ENCODE measurements around the gene PMP22. TPM values are rescaled to one million over a fixed set of nuclear protein-coding genes. Genes with fewer than 3 reads are reported as not detected.

The PMP22 gene
- total RNA-seq, 3 donors from 2014 or later (not counting 1 experiment from before 2014, with no cell fraction given), result 5.7 TPM; not detected in 2

DNA sequence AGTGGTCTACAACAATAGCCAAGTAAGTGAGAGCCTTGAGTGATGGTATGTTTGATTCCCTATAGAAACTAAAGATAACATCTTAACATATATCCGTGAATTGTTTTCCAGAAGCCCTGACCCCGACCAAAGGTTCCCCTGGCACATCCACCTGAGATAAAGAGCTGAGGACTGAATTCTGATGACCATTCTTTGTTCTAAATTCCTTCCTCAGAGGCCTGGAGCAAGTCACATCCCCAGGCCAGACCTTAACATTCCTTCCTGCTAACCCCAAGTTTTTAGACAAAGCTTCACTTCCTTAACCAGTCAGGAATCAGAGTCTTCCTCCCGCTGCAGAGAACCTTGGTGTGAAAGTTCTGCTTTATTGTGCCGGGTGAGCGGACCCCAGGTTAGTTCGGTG is 83.3 kb downstream of the PMP22 start:
- H3K4me1 Mint-ChIP-seq, result no peaks in the 10 kb centered on the region
- no peaks in the 10 kb centered on the region for H3K9me3 ChIP-seq (ENCODE audit: control insufficient read depth, insufficient read depth, low read length)
- H3K4me3 Mint-ChIP-seq, result no peak overlapping the region
- 83% methylated on average over 6 of the region's 6 CpGs for WGBS (ENCODE audit: insufficient coverage)
- no peak for ATAC-seq
- no peaks in the 10 kb centered on the region for H3K9me3 Mint-ChIP-seq
- no peaks in the 10 kb centered on the region for H3K36me3 ChIP-seq (ENCODE audit: control insufficient read depth, insufficient read depth, low read length)
- H3K36me3 Mint-ChIP-seq, result no peaks in the 10 kb centered on the region
- H3K27me3 ChIP-seq (ENCODE audit: control insufficient read depth, insufficient read depth, low read length), result peaks cover 3% of the 10 kb centered on the region
- H3K27ac ChIP-seq (ENCODE audit: low read length), result no peak overlapping the region
- no peak overlapping the region for H3K27ac Mint-ChIP-seq
- H3K27me3 Mint-ChIP-seq (ENCODE audit: low read depth in 2 of 2), result peaks cover 7 to 27% of the 10 kb centered on the region in 2 donors
- H3K4me3 ChIP-seq (ENCODE audit: low read length), result no peak overlapping the region
- intact Hi-C loops (cut with micrococcal nuclease), result no loop called here
- no peaks in the 10 kb centered on the region for H3K4me1 ChIP-seq (ENCODE audit: control insufficient read depth, insufficient read depth, low read length)
- TF ChIP-seq, protein P1, sequence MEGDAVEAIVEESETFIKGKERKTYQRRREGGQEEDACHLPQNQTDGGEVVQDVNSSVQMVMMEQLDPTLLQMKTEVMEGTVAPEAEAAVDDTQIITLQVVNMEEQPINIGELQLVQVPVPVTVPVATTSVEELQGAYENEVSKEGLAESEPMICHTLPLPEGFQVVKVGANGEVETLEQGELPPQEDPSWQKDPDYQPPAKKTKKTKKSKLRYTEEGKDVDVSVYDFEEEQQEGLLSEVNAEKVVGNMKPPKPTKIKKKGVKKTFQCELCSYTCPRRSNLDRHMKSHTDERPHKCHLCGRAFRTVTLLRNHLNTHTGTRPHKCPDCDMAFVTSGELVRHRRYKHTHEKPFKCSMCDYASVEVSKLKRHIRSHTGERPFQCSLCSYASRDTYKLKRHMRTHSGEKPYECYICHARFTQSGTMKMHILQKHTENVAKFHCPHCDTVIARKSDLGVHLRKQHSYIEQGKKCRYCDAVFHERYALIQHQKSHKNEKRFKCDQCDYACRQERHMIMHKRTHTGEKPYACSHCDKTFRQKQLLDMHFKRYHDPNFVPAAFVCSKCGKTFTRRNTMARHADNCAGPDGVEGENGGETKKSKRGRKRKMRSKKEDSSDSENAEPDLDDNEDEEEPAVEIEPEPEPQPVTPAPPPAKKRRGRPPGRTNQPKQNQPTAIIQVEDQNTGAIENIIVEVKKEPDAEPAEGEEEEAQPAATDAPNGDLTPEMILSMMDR (IDR thresholded peaks at IDR 0.05), result no peak
- no peak for DNase-seq

DNA sequence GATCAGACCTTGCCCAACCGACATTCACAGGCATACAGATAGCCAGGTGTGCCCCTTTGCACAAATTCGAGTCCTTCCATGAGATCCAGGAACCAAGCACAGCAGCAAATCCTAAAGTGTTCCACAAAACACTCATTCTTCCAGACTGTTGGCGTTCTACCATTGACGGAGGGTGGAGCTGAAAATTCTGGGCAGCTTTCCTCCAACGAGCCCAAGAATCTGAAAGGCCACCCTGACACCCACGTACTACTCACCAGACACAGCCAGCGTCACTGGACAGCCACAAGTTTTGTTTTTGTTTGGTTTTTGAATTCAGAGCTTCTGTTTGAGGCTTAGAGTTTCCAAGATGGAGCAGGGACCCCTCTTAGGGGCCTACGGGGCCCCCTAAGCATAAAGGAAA is 83.8 kb downstream of the PMP22 start:
- intact Hi-C loops (cut with micrococcal nuclease), result no loop called here
- Mint-ChIP-seq H3K36me3 (no peaks in the 10 kb centered on the region), H3K27ac (no peak overlapping the region), H3K9me3 (no peaks in the 10 kb centered on the region), H3K27me3 (ENCODE audit: low read depth in 2 of 2) (peaks cover 7 to 24% of the 10 kb centered on the region in 2 donors), H3K4me3 (no peak overlapping the region), H3K4me1 (no peaks in the 10 kb centered on the region)
- TF ChIP-seq, protein P1 (IDR thresholded peaks at IDR 0.05), result no peak
- DNase-seq, result no peak
- H3K4me3 ChIP-seq (ENCODE audit: low read length), result no peak overlapping the region
- 88% methylated on average over 7 of the region's 8 CpGs for WGBS (ENCODE audit: insufficient coverage)
- no peak for ATAC-seq
- H3K4me1 ChIP-seq (ENCODE audit: control insufficient read depth, insufficient read depth, low read length), result no peaks in the 10 kb centered on the region
- peaks cover 3% of the 10 kb centered on the region for H3K27me3 ChIP-seq (ENCODE audit: control insufficient read depth, insufficient read depth, low read length)
- no peak overlapping the region for H3K27ac ChIP-seq (ENCODE audit: low read length)
- H3K36me3 ChIP-seq (ENCODE audit: control insufficient read depth, insufficient read depth, low read length), result no peaks in the 10 kb centered on the region
- no peaks in the 10 kb centered on the region for H3K9me3 ChIP-seq (ENCODE audit: control insufficient read depth, insufficient read depth, low read length)

DNA sequence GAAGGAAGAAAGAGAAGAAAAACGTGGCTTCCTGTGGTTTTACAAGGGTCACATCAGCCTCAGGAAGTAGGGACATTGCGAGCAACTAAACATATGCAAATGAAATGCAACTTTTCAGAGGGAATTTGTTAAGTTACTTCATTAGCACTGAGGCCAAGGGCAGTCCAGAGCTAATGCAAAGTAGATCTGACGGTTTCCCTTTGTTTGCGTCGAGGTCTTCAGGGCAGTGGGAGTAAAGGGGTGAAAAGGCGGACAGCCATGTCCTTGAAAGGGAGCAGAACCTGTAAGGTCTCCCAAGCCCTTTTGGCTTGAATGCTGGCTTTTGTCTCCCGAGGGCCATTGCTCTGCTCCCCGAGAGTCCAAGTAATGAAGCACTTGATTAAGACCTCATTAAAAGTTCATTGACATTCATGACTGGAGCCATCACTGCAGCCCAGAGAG is 85.0 kb downstream of the PMP22 start:
- Histone ChIP-seq H3K4me3 (ENCODE audit: low read length) (no peak overlapping the region), H3K27me3 (ENCODE audit: control insufficient read depth, insufficient read depth, low read length) (no peaks in the 10 kb centered on the region), H3K36me3 (ENCODE audit: control insufficient read depth, insufficient read depth, low read length) (no peaks in the 10 kb centered on the region), H3K4me1 (ENCODE audit: control insufficient read depth, insufficient read depth, low read length) (no peaks in the 10 kb centered on the region), H3K27ac (ENCODE audit: low read length) (no peak overlapping the region), H3K9me3 (ENCODE audit: control insufficient read depth, insufficient read depth, low read length) (no peaks in the 10 kb centered on the region)
- Mint-ChIP-seq H3K9me3 (no peaks in the 10 kb centered on the region), H3K4me1 (no peaks in the 10 kb centered on the region), H3K27me3 (ENCODE audit: low read depth in 2 of 2) (peaks cover 5 to 13% of the 10 kb centered on the region in 2 donors), H3K4me3 (no peak overlapping the region), H3K27ac (no peak overlapping the region), H3K36me3 (no peaks in the 10 kb centered on the region)
- ATAC-seq, result no peak
- TF ChIP-seq, protein P1 (IDR thresholded peaks at IDR 0.05), result no peak
- DNase-seq, result no peak
- 81% methylated on average over 8 of the region's 8 CpGs for WGBS (ENCODE audit: insufficient coverage)
- intact Hi-C loops (cut with micrococcal nuclease), result no loop called here

Other genes starting within 250 kb of the PMP22 start
- gene TEKT3, start 76.3 kb upstream of the PMP22 start, total RNA-seq, result 1 to 10 TPM in 1 of 3 donors, under 1 TPM in 2; 0.39 to 1.3 (median 0.58) TPM
- 10 to 100 TPM in 2 of 3 donors, 1 to 10 TPM in 1; 5.5 to 14.0 (median 11.8) TPM for gene CDRT4, start 202.3 kb upstream of the PMP22 start, total RNA-seq